DND-41 (cell line): ENCODE measurements around the gene GRM7.

Source experiments
- EZH2 ChIP-seq: IDR thresholded peaks from 3 replicates; pipeline ENCODE4 v1.6.1; 2012; ENCODE audit warnings: borderline replicate concordance, low read depth, mild to moderate bottlenecking, moderate library complexity, low read length, inconsistent platforms; ENCODE audit not compliant: severe bottlenecking
- TF ChIP-seq, protein P1 (sequence below): IDR thresholded peaks from 2 replicates; pipeline ENCODE4 v1.5.1; 2012; ENCODE audit warnings: borderline replicate concordance, low read length, moderate library complexity, mild to moderate bottlenecking; ENCODE audit not compliant: poor library complexity, severe bottlenecking; ENCODE audit errors: extremely low read depth

DNA sequence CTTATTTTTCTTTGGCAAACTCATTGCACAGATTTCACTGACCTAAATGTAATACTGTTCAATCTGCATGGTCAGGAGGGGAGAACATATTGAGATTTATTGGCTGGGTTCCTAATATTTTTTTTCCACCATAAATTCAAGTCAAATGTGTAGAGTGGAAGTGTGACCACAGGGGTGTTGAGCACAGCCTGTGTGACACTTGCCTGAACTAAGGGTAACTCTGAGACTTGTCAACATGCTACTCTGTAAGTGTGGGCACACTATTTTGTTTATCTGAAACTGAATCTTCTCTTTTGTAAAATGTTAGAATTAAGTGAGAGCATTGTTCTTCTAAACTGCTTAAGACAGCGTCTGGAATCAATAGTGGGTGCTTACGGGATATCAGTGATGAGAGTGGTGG lies 516.2 kb downstream of the GRM7 start:
- TF ChIP-seq, protein P1, sequence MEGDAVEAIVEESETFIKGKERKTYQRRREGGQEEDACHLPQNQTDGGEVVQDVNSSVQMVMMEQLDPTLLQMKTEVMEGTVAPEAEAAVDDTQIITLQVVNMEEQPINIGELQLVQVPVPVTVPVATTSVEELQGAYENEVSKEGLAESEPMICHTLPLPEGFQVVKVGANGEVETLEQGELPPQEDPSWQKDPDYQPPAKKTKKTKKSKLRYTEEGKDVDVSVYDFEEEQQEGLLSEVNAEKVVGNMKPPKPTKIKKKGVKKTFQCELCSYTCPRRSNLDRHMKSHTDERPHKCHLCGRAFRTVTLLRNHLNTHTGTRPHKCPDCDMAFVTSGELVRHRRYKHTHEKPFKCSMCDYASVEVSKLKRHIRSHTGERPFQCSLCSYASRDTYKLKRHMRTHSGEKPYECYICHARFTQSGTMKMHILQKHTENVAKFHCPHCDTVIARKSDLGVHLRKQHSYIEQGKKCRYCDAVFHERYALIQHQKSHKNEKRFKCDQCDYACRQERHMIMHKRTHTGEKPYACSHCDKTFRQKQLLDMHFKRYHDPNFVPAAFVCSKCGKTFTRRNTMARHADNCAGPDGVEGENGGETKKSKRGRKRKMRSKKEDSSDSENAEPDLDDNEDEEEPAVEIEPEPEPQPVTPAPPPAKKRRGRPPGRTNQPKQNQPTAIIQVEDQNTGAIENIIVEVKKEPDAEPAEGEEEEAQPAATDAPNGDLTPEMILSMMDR: no peak
- no peak for TF ChIP-seq EZH2
